ENCODE measurements around the gene ZNF362.

The ZNF362 gene

GRCh38 chr1:33269621-33270020 lies 13.3 kb downstream of the ZNF362 start:
- DNase-seq: no peak

GRCh38 chr1:33270379-33270778 lies 14.1 kb downstream of the ZNF362 start:
- no peak for DNase-seq

GRCh38 chr1:33270808-33271465 lies 14.6 kb downstream of the ZNF362 start:
- no peak for DNase-seq

GRCh38 chr1:33271666-33272505 lies 15.6 kb downstream of the ZNF362 start:
- DNase-seq: no peak

DNA sequence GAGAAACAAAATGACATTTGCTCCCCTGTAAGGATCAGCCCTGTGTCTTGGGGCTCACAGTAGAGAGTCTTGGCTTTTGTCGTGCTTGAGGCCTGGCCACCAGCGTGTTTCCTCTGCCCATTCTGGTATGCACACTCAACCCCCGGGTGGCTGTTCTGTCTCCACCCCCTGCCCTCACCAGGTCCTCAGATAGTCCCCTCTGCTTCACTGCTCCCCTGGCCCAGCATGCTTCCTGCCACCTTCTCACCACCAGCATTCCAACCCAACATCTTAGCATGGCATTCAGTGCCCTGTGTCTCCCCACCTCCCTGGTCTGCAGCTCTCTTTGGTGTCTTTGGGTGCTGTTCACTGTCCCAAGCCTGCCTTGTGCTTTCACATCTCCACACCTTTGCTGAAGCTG lies 16.2 kb downstream of the ZNF362 start:
- no peak for DNase-seq

- no peak for DNase-seq
Measured at GRCh38 chr1:33272930-33273329, 16.6 kb downstream of the ZNF362 start.

DNA sequence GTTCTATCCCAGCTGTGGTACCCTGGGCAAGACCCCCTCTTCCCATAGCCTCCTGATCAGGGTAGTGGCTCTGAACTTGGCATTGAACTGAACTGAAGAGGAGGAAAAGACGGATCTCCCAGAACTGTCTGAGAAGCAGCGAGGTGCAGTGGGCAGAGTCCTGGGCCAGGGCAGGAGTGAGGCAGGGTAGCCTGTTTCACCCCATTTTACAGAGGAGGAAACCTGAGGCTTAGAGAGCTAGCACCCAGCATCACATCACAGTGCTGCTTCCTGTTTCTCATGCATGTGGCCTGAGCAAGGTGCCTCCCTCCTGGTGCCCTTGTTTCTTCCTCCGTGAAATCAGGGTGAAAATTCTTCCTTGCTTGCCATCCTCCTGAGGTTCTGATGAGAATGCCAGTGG lies 17.1 kb downstream of the ZNF362 start:
- DNase-seq: no peak

GRCh38 chr1:33273961-33274371 lies 17.7 kb downstream of the ZNF362 start:
- no peak for DNase-seq

DNA sequence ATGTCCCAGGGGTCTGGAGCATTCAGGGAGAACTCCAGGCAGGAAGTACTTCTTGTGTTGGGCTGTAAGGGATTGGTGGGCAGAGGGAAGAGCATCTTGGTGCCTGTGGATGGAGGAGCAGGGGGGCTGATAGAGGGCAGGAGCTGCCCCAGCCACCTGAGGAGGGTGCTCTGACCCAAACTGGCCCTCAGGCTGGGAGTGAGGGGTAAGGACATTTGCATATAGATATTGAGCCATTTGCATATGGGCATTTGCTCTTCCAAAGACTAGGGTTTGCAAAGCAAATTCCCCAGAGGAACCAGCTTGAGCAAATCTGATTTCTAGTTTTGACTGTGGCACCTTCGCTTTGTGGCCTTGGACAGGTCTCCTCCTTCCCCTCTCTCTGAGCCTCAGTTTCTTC lies 18.2 kb downstream of the ZNF362 start:
- no peak for DNase-seq

DNA sequence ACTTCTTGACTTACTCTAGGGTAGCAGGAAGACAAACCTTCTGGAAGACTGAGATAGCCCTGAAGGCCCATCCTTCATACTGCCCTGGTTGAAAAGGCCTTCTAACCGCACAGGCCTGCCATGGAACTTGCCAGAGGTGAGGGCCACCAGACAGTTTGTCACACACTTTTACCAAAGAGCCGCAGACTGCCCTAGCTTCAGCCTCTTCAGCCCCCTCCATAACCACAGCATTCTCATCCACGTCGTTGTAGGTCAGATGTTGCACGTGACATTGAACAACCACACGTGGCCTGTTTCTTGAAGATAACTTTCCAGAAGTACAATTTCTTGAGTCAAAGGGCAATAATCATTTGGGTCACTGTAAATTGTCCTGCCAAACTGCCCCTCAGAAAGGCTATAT lies 18.9 kb downstream of the ZNF362 start:
- DNase-seq: no peak

- DNase-seq: no peak
Measured at GRCh38 chr1:33275706-33276572, 19.6 kb downstream of the ZNF362 start.

- no peak for DNase-seq
Measured at GRCh38 chr1:33276573-33277298, 20.4 kb downstream of the ZNF362 start.

- DNase-seq: no peak
Measured at GRCh38 chr1:33277488-33278084, 21.3 kb downstream of the ZNF362 start.

GRCh38 chr1:33280091-33280661 lies 23.9 kb downstream of the ZNF362 start:
- no peak for DNase-seq

- DNase-seq: no peak
Measured at GRCh38 chr1:33281554-33282303, 25.4 kb downstream of the ZNF362 start.

DNA sequence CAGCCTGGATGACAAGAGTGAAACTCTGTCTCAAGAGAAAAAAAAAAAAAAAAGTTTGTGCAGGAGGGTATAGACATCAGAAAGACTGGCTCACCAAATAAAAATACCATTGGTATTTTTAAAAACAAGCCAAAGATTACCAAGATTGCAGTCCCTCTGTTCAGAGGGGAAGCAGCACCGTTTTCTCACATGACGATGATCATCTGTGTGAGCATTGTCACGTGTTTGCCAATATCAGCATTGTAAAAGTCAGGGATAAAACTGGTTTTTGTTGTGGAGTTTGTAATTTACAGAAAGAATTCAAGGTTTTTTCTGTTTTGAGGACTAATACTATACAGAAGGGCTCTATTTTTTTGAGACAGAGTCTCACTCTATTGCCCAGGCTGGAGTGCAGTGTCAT lies 26.5 kb downstream of the ZNF362 start:
- no peak for DNase-seq

- DNase-seq: no peak
Measured at GRCh38 chr1:33284049-33284448, 27.8 kb downstream of the ZNF362 start.

- DNase-seq: no peak
Measured at GRCh38 chr1:33286451-33287185, 30.3 kb downstream of the ZNF362 start.

GRCh38 chr1:33287317-33287716 lies 31.0 kb downstream of the ZNF362 start:
- no peak for DNase-seq
